A549 (cell line): ENCODE measurements around the gene SPATA25.
A peak's percentile ranks its signal among the peaks of the same experiment; 100 is the strongest.

Experiments used
- EP300 ChIP-seq, 2 experiments: fragments of >200 bp; sonication (Bioruptor Twin); formaldehyde crosslinking; IDR thresholded peaks; 2 replicates in 1 of 2; 3 replicates in 1 of 2; pipeline ENCODE4 v1.6.1; 2016 to 2017
- JUN ChIP-seq, 2 experiments: fragments of >200 bp; sonication (Bioruptor Twin); formaldehyde crosslinking; IDR thresholded peaks; 2 replicates in 1 of 2; 3 replicates in 1 of 2; pipeline ENCODE4 v1.6.1; 2016 to 2017
- MAZ ChIP-seq: fragments of 150-350 bp; IDR thresholded peaks from 2 replicates; pipeline ENCODE4 v1.6.1; 2014; ENCODE audit warnings: antibody characterized with exemption, low read depth, low read length, borderline replicate concordance
- POLR2A ChIP-seq: IDR thresholded peaks from 2 replicates; pipeline ENCODE4 v1.6.1; 2012; ENCODE audit warnings: mild to moderate bottlenecking, low read length
- ZFP36 ChIP-seq: fragments of 450-650 bp; IDR thresholded peaks from 2 replicates; pipeline ENCODE4 v1.6.1; 2014; ENCODE audit warnings: borderline replicate concordance; ENCODE audit not compliant: partially characterized antibody
- TF ChIP-seq, protein P1 (sequence below): fragments of >200 bp; sonication (Bioruptor Twin); formaldehyde crosslinking; IDR thresholded peaks from 3 replicates; pipeline ENCODE4 v1.5.1; 2016
- TF ChIP-seq, protein P2 (sequence below): fragments of >200 bp; sonication (Bioruptor Twin); formaldehyde crosslinking; IDR thresholded peaks from 3 replicates; pipeline ENCODE4 v1.6.1; 2016

DNA sequence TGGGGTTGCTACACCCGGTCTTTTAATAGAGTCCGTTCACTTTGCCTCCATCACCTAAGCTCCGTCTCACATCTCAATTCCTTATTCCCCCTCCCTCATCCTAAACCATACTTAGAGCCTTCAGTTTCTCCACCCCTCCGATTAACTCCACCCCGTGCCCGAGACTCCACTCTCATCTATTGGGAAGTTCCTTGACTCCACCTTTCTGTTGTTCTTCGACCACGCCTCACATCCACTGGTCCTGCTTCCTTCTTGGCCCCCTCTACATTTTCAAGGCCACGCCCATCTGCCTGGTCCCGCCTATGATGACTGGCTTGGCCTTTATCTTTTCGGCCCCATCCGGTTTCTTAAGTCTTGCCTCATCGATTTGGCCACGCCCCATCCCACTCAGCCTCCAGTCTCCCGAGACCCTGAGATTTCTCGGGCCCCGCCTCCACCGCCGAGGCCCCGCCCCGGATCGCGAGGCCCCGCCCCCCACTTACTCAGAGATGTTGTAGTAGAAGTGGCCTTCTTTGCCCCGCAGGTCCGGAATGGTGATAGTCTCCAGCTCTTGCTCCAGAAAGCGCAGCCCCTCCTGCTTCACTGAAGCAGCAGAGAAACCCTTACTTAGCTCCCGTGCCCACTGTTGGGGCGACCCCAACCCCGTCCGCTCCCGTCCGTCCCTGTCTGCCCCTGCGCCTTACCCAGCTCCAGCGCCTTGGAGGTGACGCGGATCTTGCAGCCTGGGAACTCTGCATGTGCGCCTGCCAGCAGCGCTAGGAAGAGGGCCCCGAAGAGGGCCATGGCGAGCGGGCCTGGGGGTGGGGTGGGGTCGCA is 23.5 kb upstream of the SPATA25 start:
- TF ChIP-seq, protein P1, sequence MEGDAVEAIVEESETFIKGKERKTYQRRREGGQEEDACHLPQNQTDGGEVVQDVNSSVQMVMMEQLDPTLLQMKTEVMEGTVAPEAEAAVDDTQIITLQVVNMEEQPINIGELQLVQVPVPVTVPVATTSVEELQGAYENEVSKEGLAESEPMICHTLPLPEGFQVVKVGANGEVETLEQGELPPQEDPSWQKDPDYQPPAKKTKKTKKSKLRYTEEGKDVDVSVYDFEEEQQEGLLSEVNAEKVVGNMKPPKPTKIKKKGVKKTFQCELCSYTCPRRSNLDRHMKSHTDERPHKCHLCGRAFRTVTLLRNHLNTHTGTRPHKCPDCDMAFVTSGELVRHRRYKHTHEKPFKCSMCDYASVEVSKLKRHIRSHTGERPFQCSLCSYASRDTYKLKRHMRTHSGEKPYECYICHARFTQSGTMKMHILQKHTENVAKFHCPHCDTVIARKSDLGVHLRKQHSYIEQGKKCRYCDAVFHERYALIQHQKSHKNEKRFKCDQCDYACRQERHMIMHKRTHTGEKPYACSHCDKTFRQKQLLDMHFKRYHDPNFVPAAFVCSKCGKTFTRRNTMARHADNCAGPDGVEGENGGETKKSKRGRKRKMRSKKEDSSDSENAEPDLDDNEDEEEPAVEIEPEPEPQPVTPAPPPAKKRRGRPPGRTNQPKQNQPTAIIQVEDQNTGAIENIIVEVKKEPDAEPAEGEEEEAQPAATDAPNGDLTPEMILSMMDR = no peak
- TF ChIP-seq POLR2A (no peak), JUN (IDR thresholded peaks at IDR 0.05) (peak in 1 of 2 experiments; percentile 17; a peak in 1 of 5 replicates), ZFP36 (no peak), EP300 (IDR thresholded peaks at IDR 0.05) (no peak), MAZ (no peak)
- TF ChIP-seq, protein P2, sequence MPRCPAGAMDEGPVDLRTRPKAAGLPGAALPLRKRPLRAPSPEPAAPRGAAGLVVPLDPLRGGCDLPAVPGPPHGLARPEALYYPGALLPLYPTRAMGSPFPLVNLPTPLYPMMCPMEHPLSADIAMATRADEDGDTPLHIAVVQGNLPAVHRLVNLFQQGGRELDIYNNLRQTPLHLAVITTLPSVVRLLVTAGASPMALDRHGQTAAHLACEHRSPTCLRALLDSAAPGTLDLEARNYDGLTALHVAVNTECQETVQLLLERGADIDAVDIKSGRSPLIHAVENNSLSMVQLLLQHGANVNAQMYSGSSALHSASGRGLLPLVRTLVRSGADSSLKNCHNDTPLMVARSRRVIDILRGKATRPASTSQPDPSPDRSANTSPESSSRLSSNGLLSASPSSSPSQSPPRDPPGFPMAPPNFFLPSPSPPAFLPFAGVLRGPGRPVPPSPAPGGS = no peak
